Measurements from ENCODE around the gene PPFIBP2. TPM values are rescaled to one million over a fixed set of nuclear protein-coding genes. Genes with fewer than 3 reads are reported as not detected.

Gene PPFIBP2
- polyA plus RNA-seq, 2 of the 4 experiments (the other 2 are of a cell fraction): 13.4 to 32.5 TPM

DNA sequence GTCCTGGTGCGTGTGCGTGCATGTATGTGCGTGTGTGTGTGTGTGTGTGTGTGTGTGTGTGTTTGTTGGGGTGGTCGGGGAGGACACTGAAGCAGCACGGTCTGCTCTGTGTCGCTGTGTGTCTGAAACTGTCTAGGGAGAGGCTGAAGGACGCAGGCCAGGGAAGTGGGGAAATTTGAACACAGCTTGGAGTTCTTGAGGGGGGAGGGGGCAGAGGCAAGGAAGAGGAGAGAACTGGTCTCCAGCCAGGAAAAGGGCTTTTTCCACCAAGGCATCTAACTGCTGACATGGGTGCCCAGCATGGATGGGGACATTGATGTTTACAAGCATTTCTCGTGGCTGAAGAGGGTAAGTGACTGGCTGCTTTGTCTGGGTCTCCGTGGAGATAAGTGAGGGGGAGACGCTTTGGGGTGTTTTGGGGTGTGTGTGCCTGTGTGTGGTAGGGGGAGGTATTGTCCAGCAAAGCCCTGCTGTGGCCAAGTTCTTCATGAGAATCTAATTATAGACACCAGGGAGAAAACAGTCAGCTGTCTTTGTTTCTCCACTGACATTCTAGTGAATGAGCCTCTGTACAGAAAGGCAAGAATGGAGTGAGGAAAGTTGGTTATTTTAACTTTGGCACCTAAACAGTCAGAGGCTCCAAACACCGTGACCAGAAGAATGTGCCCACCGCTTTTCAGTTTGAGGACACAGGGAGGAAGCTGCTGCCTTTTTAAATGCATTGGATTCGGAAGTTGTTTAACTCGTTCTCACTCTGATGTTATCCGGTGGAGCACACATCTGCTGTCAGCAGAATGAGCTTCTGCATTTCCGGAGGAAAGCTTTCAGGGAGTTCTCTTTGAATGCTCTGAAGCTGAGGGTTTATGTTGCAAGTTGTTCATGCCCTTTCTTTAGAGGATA, 63.7 kb downstream of the PPFIBP2 start:
- POLR2A ChIA-PET: no interaction called here
- WGBS (ENCODE audit: missing lambda C conversion rate): 80% methylated on average over 16 of the region's 16 CpGs
- Histone ChIP-seq H3K4me2 (peak overlapping the region; percentile 75), H3K4me3 (no peak overlapping the region), H3K27ac (peak overlapping the region; percentile 85 to 88; a peak in 5 of 6 replicates), H3K4me1 (peaks cover 81% of the 10 kb centered on the region), H3K9me3 (no peaks in the 10 kb centered on the region)
- DNase-seq (ENCODE audit: low read depth in 1 of 2, low spot score in 1 of 2): no peak
- no peak for ATAC-seq
- FAIRE-seq: no peak
- CTCF ChIA-PET: interaction anchor here (1.0 to 12.5 kb wide), 5 partner anchors 27 to 91 kb away, joined by 3 to 290 read pairs (median 4); partner anchors contain the start of genes CYB5R2 and PPFIBP2
- TF ChIP-seq FOXS1 (CRISPR knock-in tag; IDR thresholded peaks at IDR 0.05): no peak

DNA sequence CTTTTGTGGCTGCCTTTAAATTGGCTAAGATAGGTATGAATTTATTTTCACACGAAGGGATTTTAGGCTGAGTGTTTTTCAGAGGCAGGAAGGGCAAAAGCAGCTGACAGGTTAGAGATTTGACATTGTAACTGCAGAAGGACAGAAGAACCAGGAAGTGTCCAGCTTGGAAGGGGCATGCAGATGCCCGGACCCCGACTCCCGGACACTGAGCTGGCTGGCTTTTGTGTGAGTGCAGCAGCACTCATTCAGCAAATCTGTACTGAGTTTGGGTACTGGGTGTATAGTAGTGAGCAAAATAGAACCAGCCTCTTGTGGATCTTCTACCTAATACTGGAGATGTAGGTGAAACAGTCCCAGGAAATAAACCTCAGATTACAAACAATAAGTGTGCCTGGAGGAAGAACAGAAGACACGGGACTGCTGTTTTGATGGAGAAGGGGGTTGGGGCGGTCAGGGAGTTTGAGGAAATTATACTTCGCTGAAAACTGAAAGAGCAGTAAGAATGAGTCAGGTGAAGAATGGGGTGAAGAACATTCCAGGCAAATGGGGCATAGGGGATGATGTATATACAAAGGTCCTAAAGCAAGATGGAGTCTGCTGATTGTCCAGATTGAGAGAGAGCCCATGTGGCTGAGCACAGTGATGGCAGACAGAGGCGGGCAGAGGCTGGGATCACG, 64.6 kb downstream of the PPFIBP2 start:
- peak overlapping the region; percentile 42 for H3K4me2 ChIP-seq
- ATAC-seq (no peak), FAIRE-seq (no peak), DNase-seq (ENCODE audit: low read depth in 1 of 2, low spot score in 1 of 2) (no peak)
- H3K27ac ChIP-seq: peak overlapping the region; percentile 25 to 88; a peak in 5 of 6 replicates
- H3K9me3 ChIP-seq: no peaks in the 10 kb centered on the region
- no peak overlapping the region for H3K4me3 ChIP-seq
- CTCF ChIA-PET: interaction anchor here (1.5 to 12.5 kb wide), 4 partner anchors 26 to 90 kb away, joined by 4 to 290 read pairs (median 106); partner anchors contain the start of gene CYB5R2
- TF ChIP-seq RNF2 (IDR thresholded peaks at IDR 0.05; ENCODE audit: borderline replicate concordance, low read depth): no peak
- no peak for TF ChIP-seq EHF (CRISPR knock-in tag; IDR thresholded peaks at IDR 0.05)
- TF ChIP-seq MAZ (IDR thresholded peaks at IDR 0.05; ENCODE audit: borderline replicate concordance, low read depth, low read length): no peak
- TF ChIP-seq CHD2 (IDR thresholded peaks at IDR 0.05; ENCODE audit: low read length, partially characterized antibody): no peak
- no peak for TF ChIP-seq ZC3H11A (IDR thresholded peaks at IDR 0.05)
- TF ChIP-seq, protein P1, sequence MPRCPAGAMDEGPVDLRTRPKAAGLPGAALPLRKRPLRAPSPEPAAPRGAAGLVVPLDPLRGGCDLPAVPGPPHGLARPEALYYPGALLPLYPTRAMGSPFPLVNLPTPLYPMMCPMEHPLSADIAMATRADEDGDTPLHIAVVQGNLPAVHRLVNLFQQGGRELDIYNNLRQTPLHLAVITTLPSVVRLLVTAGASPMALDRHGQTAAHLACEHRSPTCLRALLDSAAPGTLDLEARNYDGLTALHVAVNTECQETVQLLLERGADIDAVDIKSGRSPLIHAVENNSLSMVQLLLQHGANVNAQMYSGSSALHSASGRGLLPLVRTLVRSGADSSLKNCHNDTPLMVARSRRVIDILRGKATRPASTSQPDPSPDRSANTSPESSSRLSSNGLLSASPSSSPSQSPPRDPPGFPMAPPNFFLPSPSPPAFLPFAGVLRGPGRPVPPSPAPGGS (IDR thresholded peaks at IDR 0.05): no peak
- no peak for TF ChIP-seq ELK1 (IDR thresholded peaks at IDR 0.05; ENCODE audit: low read depth, low read length)
- TF ChIP-seq GATA3 (IDR thresholded peaks at IDR 0.05; ENCODE audit: borderline replicate concordance): no peak
- TF ChIP-seq E2F6 (IDR thresholded peaks at IDR 0.05; ENCODE audit: borderline replicate concordance, low read depth): no peak
- no peak for TF ChIP-seq TFCP2L1 (CRISPR knock-in tag; IDR thresholded peaks at IDR 0.05)
- no peak for TF ChIP-seq SREBF2 (IDR thresholded peaks at IDR 0.05)
- POLR2A ChIA-PET: no interaction called here
- WGBS (ENCODE audit: missing lambda C conversion rate): 78% methylated on average over 9 of the region's 9 CpGs
- peaks cover 76% of the 10 kb centered on the region for H3K4me1 ChIP-seq

- H3K4me1 ChIP-seq: peaks cover 66% of the 10 kb centered on the region
- DNase-seq (ENCODE audit: low read depth in 1 of 2, low spot score in 1 of 2) (no peak), FAIRE-seq (no peak), ATAC-seq (no peak)
- 10% methylated on average over 1 of the region's 1 CpG for WGBS (ENCODE audit: missing lambda C conversion rate)
- no peaks in the 10 kb centered on the region for H3K9me3 ChIP-seq
- CTCF ChIA-PET: interaction anchor here (1.4 to 12.5 kb wide), 3 partner anchors 6 to 73 kb away, joined by 5 to 290 read pairs (median 99); no protein-coding TSS in a partner anchor
- POLR2A ChIA-PET: no interaction called here
- H3K4me3 ChIP-seq: no peak overlapping the region
- peak overlapping the region; percentile 42 for H3K4me2 ChIP-seq
- TF ChIP-seq FOSL2 (IDR thresholded peaks at IDR 0.05) (no peak), FOSL2 (CRISPR knock-in tag; IDR thresholded peaks at IDR 0.05) (peak; percentile 38; the same call in 1 of the 2 replicates), REST (IDR thresholded peaks at IDR 0.05) (no peak)
- H3K27ac ChIP-seq: peak overlapping the region; percentile 17 to 88
These were observed 65.6 kb downstream of the PPFIBP2 start for GRCh38 chr11:7579361-7579791.

All from A549 (cell line).